ENCODE measurements around the gene SLC22A4.

GRCh38 chr5:132369474-132370180 is 75.4 kb downstream of the SLC22A4 start, which contains the start of gene SLC22A5:
- TF ChIP-seq CTCF (IDR thresholded peaks at IDR 0.05): peak in 1 of 6 experiments; percentile 17
- TF ChIP-seq POLR2A (IDR thresholded peaks at IDR 0.05): peak; percentile 87 to 88
